ENCODE measurements around the gene IFT122. TPM values are rescaled to one million over a fixed set of nuclear protein-coding genes. Genes with fewer than 3 reads are reported as not detected.

IFT122 gene
- total RNA-seq, 1 donor from 2014 or later = 41.6 TPM

GRCh38 chr3:129567176-129567705 lies 127.2 kb downstream of the IFT122 start:
- H3K27ac Mint-ChIP-seq = no peak overlapping the region
- H3K4me3 Mint-ChIP-seq = no peak overlapping the region
- H3K36me3 Mint-ChIP-seq = no peaks in the 10 kb centered on the region
- H3K4me1 Mint-ChIP-seq (ENCODE audit: unreplicated experiment) = no peaks in the 10 kb centered on the region
- H3K27me3 Mint-ChIP-seq = no peaks in the 10 kb centered on the region
- no peaks in the 10 kb centered on the region for H3K9me3 Mint-ChIP-seq
- DNase-seq (ENCODE audit: extremely low spot score, unreplicated experiment) = no peak
- TF ChIP-seq, protein P1, sequence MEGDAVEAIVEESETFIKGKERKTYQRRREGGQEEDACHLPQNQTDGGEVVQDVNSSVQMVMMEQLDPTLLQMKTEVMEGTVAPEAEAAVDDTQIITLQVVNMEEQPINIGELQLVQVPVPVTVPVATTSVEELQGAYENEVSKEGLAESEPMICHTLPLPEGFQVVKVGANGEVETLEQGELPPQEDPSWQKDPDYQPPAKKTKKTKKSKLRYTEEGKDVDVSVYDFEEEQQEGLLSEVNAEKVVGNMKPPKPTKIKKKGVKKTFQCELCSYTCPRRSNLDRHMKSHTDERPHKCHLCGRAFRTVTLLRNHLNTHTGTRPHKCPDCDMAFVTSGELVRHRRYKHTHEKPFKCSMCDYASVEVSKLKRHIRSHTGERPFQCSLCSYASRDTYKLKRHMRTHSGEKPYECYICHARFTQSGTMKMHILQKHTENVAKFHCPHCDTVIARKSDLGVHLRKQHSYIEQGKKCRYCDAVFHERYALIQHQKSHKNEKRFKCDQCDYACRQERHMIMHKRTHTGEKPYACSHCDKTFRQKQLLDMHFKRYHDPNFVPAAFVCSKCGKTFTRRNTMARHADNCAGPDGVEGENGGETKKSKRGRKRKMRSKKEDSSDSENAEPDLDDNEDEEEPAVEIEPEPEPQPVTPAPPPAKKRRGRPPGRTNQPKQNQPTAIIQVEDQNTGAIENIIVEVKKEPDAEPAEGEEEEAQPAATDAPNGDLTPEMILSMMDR (conservative IDR thresholded peaks at IDR 0.05) = no peak

DNA sequence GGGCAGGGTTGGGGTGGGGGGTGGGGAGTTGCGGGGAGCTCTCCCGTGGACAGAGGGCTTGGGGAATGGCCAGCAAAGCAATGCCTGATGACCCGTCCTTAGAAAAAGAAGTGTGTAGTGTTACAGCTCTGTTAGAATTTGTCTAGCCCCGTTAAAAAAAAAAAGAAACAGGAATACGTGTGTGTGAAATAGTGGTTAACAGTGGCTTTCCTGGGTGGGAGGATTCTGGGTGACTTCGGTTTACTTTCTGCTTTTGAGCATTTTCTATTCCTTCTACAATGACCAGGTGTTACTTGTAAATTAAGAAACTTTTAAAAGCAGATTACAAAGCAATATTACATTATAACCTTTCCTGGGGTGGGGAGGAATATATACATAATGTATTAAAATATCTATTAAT lies 127.9 kb downstream of the IFT122 start:
- H3K4me3 Mint-ChIP-seq = no peak overlapping the region
- H3K27me3 Mint-ChIP-seq = no peaks in the 10 kb centered on the region
- DNase-seq (ENCODE audit: extremely low spot score, unreplicated experiment) = no peak
- H3K9me3 Mint-ChIP-seq = no peaks in the 10 kb centered on the region
- no peaks in the 10 kb centered on the region for H3K36me3 Mint-ChIP-seq
- no peaks in the 10 kb centered on the region for H3K4me1 Mint-ChIP-seq (ENCODE audit: unreplicated experiment)
- H3K27ac Mint-ChIP-seq = peak overlapping the region; percentile 26
- TF ChIP-seq, protein P1 (conservative IDR thresholded peaks at IDR 0.05) = no peak

DNA sequence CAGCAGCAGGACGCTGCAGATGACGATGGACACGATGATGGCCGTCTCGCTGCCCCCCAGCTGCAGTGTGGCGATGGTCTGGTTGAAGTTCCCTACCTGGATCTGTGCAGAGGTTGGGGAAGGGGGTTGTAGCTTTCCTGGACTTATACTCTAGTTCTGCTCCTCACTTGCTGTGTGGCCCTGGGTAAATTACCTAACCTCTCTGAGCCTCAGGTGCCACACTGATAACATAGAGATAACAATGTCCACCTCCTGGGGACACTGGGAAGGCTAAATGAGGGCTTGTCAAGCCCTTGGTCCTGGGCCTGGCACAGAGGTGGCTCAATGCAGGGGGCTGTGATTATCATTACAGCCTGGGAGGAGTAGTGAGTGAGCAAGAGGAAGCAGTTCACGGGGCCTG lies 129.8 kb downstream of the IFT122 start:
- no peak for DNase-seq (ENCODE audit: extremely low spot score, unreplicated experiment)
- no peaks in the 10 kb centered on the region for H3K4me1 Mint-ChIP-seq (ENCODE audit: unreplicated experiment)
- no peaks in the 10 kb centered on the region for H3K36me3 Mint-ChIP-seq
- H3K27me3 Mint-ChIP-seq = no peaks in the 10 kb centered on the region
- no peak overlapping the region for H3K27ac Mint-ChIP-seq
- no peaks in the 10 kb centered on the region for H3K9me3 Mint-ChIP-seq
- TF ChIP-seq, protein P1 (conservative IDR thresholded peaks at IDR 0.05) = no peak
- no peak overlapping the region for H3K4me3 Mint-ChIP-seq

Other genes starting within 250 kb of the IFT122 start
- 169 and 262 TPM in 2 replicates for gene COPG1, start 190.6 kb upstream of the IFT122 start, total RNA-seq (ENCODE audit: low replicate concordance)
- gene HMCES, start 161.4 kb upstream of the IFT122 start, total RNA-seq (ENCODE audit: low replicate concordance) = 33.2 and 34.9 TPM in 2 replicates
- 1.2 and 6.0 TPM in 2 replicates for gene EFCAB12, start 11.6 kb upstream of the IFT122 start, total RNA-seq (ENCODE audit: low replicate concordance)
- gene MBD4, start 276 bp upstream of the IFT122 start, total RNA-seq (ENCODE audit: low replicate concordance) = 22.6 and 28.6 TPM in 2 replicates
- not detected in 2 replicates for gene RHO, start 88.4 kb downstream of the IFT122 start, total RNA-seq (ENCODE audit: low replicate concordance)
- not detected in 2 replicates for gene H1-8, start 103.0 kb downstream of the IFT122 start, total RNA-seq (ENCODE audit: low replicate concordance)
- gene PLXND1, start 166.5 kb downstream of the IFT122 start, total RNA-seq (ENCODE audit: low replicate concordance) = 56.9 and 71.0 TPM in 2 replicates

Data from type B pancreatic cell (in vitro differentiated cells).